Measurements from ENCODE around the gene PITPNC1.

- TF ChIP-seq CTCF (IDR thresholded peaks at IDR 0.05; ENCODE audit: low read length) (no peak), EZH2 (IDR thresholded peaks at IDR 0.05; ENCODE audit: borderline replicate concordance, low read length) (no peak)
Measured at GRCh38 chr17:67663457-67663856, 286.4 kb downstream of the PITPNC1 start.

All from OCI-LY1 (cell line).